ENCODE data around the gene CACNA1E.

DNA sequence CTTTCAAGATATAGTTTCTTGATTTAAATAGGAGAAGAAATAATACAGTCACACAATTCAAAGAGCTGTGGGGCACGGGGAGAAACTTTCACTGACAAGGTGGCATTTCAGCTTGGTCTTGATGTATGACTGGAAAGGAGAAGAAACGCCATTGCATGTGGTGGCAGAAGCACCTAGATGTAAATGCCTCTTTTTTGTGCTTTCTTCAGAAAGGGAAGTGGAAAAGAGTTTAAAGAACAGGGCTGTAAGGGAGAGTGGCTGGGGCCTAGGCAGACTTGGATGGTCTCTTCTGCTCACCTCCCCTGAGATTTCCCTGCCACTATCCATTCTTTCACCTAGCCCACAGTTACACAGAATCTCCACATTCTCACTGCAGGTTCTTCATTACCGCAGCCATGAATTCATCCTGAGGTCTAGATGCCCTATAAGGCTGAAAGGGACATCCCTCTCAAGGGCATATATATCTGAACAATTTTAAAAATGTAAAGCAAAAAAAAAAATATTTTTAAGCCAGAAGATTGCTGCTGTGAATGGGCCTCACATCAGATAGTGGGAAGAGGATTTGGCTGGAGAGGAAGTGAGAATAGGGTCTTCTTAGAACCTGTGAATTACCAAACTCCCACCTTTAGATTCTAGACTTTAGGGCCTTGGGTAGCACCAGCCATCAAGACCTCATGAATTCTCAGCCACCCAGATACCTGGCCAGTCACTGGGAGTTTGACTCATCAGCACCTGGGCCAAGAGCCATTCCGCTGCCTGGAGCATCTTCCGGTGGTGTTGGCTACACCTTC lies 23.4 kb downstream of the CACNA1E start:
- TF ChIP-seq POLR2AphosphoS5 (IDR thresholded peaks at IDR 0.05; ENCODE audit: low read depth, low read length) (no peak), POLR2A (IDR thresholded peaks at IDR 0.05; ENCODE audit: low read depth, low read length) (no peak), TAF1 (IDR thresholded peaks at IDR 0.05; ENCODE audit: low read depth, low read length) (no peak), POU2F2 (IDR thresholded peaks at IDR 0.05; ENCODE audit: low read depth, low read length) (no peak), SPI1 (IDR thresholded peaks at IDR 0.05; ENCODE audit: low read depth, low read length) (peak; percentile 83), PAX5 (IDR thresholded peaks at IDR 0.05; ENCODE audit: insufficient read depth, low read length, severe bottlenecking) (no peak)
